ENCODE measurements around the gene MED28. TPM values are rescaled to one million over a fixed set of nuclear protein-coding genes. Genes with fewer than 3 reads are reported as not detected.
"Not testable (repeated sequence)": the region's sequence is repeated elsewhere in the genome, so short reads cannot be mapped to it uniquely, and the experiment has no call there.

Gene MED28, protein sequence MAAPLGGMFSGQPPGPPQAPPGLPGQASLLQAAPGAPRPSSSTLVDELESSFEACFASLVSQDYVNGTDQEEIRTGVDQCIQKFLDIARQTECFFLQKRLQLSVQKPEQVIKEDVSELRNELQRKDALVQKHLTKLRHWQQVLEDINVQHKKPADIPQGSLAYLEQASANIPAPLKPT
- total RNA-seq (2014; rRNA removed; shearing (Covaris generic)) = 14.1 and 25.0 TPM in 2 replicates

DNA sequence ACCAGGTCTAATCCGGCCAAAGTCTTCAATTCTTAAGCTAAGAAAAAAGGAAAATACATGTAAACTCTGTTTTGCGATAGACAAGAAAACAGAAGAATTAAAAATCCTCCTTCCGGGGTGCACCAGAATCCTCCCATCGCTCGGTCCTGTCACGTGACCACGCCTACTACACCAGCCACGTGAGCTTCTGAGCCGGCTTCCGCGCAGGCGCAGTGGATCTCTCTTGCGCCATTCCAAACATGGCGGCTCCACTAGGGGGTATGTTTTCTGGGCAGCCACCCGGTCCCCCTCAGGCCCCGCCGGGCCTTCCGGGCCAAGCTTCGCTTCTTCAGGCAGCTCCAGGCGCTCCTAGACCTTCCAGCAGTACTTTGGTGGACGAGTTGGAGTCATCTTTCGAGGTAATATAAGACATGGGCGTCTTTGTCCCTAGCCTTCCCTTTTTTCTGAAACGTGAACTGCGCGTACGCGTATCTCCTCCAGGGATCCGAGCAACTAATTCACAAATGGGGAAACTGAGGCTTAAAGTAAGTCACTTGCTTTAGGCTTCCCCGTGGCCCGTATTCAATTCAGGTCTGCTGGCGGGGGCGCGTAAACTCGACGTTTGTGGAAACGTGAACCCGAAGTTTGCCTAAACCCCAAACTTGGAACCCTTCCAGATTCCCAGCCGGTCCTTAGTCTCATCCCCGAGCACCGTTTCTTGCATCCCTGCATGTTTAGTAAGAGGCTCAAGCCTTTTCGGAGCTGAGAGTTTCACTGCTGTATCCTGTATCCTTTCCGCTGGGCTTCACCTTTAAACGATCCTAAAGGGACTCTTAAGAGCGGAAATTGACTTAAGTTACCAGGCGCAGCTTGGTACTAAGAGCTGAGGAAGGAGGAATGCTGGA is at the start of gene MED28:
Gene MED28, plus strand, starts transcription at position 226 of the 884 bp plus-strand sequence. Its CDS starts 14 bp downstream, at position 240.
- Histone ChIP-seq H3K27me3 (ENCODE audit: control insufficient read depth, insufficient read depth, low read length) (no peaks in the 10 kb centered on the region), H3K4me3 (ENCODE audit: insufficient read depth, low read depth, low read length) (peak within 1 kb of the TSS; percentile 73), H3K36me3 (replicated peaks; ENCODE audit: control insufficient read depth, insufficient read depth, low read length) (peaks cover 12% of the 10 kb centered on the region)
- peak; percentile 95 for DNase-seq

DNA sequence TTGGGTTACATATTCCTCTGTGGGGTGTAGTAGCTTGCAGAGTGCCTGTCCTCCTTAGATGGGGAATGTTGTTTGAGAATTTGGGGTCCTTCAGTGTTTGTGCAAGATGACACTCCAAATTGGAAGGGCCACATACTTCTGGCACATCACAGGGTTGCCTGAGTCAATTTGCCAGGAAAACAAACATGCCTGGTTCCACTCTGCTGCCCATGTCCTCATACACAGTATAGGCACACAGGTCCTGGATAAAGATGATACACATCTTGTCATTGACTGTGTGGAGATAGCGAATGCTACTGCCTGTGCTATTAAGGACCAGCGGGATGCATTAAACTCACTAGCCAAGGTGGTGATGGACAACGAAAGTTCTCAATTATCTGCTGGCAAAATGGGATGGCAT is 48.6 kb upstream of the MED28 start:
- no peaks in the 10 kb centered on the region for H3K36me3 ChIP-seq (replicated peaks; ENCODE audit: control insufficient read depth, insufficient read depth, low read length)
- no peak for DNase-seq
- no peak overlapping the region for H3K4me3 ChIP-seq (ENCODE audit: insufficient read depth, low read depth, low read length)
- no peaks in the 10 kb centered on the region for H3K27me3 ChIP-seq (ENCODE audit: control insufficient read depth, insufficient read depth, low read length)

DNA sequence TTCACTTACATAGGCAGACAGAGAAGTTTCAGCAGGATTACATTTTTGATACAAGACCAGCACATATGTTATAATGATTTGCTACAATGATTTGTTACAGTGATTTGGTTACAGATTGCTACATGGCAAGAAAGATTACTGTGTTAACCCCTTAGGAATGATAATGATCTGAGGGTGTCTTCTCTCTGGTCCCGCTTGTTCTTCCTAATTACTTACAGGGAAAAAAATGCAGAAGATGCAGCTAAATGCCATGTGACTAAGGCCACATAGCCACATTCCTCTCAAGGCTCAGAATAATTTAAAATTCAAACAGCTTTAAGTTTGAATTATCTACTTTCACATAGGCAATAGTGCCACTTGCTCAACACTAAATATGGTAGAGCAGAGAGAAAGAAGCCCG is 47.2 kb upstream of the MED28 start:
- no peaks in the 10 kb centered on the region for H3K27me3 ChIP-seq (ENCODE audit: control insufficient read depth, insufficient read depth, low read length)
- no peaks in the 10 kb centered on the region for H3K36me3 ChIP-seq (replicated peaks; ENCODE audit: control insufficient read depth, insufficient read depth, low read length)
- no peak overlapping the region for H3K4me3 ChIP-seq (ENCODE audit: insufficient read depth, low read depth, low read length)
- DNase-seq = no peak

DNA sequence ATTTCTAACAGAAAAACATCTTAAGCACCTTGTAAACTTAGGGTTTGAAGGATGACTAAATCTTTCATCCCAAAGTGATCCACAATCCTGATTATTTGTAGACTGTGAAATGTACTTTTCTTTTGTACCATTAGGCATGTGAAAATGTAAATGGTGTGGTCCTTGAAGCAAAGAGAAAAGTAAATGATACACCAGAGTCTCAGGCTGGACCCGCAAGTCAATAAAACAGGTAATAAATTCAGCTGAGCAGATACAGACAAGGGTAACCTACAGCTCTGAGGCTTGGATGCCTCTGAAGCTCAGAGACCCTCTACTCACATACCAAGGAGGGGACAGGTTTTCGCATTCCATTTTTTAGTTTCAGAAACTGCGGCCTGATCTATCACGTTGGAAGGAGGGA is 40.2 kb upstream of the MED28 start:
- H3K36me3 ChIP-seq (replicated peaks; ENCODE audit: control insufficient read depth, insufficient read depth, low read length) = no peaks in the 10 kb centered on the region
- no peak for DNase-seq

DNA sequence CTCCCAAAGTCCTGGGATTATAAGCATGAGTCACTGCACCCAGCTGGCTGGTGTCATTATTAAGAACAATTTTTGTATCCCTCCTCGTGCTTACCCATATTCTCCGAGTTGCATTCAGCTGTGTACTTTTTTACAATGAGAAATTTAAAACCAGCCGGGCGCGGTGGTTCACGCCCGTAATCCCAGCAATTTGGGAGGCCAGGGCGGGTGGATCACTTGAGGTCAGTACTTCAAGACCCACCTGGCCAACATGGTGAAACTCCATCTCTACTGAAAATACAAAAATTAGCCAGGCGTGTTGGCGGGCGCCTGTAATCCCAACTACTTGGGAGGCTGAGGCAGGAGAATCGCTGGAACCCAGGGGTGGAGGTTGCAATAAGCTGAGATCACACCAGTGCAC is 39.3 kb upstream of the MED28 start:
- not testable (repeated sequence) for DNase-seq; H3K36me3 ChIP-seq (replicated peaks; ENCODE audit: control insufficient read depth, insufficient read depth, low read length)

More for the DNA sequence above, 40.2 kb upstream of the MED28 start:
- no peak overlapping the region for H3K4me3 ChIP-seq (ENCODE audit: insufficient read depth, low read depth, low read length)
- peaks cover 2% of the 10 kb centered on the region; the same call in 1 of the 2 replicates for H3K27me3 ChIP-seq (ENCODE audit: control insufficient read depth, insufficient read depth, low read length)

DNA sequence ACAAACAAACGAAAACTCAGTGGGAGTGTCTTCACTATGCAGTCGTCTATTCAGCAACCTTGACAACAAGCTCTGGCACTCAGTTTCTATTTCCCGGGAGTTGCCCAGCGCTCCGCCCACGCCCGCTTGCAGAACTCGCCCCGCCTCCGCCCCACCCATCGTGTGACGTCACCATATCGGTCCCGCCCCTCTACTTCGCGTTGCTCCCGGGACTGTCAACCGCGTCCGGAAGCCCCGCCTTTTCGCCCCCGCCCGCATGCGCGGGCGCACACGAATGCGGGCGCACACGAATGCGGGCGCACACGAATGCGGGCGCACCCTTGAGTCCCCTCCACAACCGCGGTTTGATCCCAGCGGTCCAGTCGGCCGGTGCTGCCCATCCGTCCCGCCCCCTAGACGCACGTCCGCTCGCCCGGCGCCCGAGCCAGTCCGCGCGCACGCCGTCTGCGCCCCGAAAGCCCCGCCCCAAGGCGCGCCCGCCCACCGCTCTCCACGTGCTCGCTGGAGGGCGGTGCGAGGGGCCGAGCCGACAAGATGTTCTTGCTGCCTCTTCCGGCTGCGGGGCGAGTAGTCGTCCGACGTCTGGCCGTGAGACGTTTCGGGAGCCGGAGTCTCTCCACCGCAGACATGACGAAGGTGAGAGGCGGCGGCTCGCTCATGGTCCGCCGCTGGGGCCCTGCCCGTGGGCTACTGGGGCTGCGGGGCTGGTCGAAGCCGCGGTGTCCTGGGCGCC is 37.3 kb upstream of the MED28 start, which contains the start of gene LAP3:
Gene LAP3, plus strand, starts transcription at position 267 of the 733 bp plus-strand sequence. Its CDS starts 268 bp downstream, at position 535.
- Histone ChIP-seq H3K4me3 (ENCODE audit: insufficient read depth, low read depth, low read length) (peak within 1 kb of the TSS; percentile 74), H3K36me3 (replicated peaks; ENCODE audit: control insufficient read depth, insufficient read depth, low read length) (peaks cover 1% of the 10 kb centered on the region), H3K27me3 (ENCODE audit: control insufficient read depth, insufficient read depth, low read length) (peaks cover 2% of the 10 kb centered on the region; the same call in 1 of the 2 replicates)
- peak; percentile 97 for DNase-seq

More for the DNA sequence above, 39.3 kb upstream of the MED28 start:
- not testable (repeated sequence) for H3K27me3 ChIP-seq (ENCODE audit: control insufficient read depth, insufficient read depth, low read length); H3K4me3 ChIP-seq (ENCODE audit: insufficient read depth, low read depth, low read length)

DNA sequence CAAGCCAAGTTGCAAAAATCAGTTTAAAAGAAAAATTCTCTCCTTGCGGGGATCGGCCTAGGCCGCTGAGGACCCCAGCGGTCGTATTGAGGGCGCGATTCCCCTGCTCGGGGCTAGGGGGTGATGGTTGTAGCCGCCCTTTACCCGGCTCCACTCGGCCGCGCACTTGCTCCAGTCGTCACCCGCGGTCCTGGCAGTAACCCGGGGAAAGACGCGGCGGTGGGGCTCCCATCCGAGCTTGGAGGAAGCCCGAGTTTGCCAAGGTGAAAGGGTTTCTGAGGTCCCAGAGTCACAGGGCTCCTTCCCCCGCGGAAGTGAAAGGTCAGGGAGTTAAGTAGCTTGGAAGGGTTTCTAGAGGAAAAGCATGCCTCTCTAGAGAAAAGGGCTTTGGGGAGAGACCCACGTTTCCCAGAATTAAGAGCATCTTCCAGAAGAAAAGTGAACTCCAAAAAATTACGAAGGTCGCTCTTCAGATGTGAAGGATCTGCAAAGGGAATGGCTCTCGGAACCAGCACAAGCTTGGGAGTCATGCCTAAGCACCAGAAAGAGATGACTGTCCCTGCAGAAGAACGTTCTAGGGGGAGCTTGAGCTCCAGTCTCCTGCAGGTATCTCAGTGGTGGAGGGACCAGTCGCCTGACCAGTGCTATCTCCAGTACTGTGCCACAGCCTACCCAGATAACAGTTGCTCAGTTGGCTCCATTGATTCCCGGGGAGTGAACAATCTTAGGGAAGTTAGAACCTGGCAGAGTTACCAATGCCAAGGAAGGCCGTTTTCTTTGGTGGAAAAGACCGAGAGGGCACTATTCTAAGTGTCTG is 36.6 kb upstream of the MED28 start:
- Histone ChIP-seq H3K4me3 (ENCODE audit: insufficient read depth, low read depth, low read length) (peak overlapping the region; percentile 74), H3K27me3 (ENCODE audit: control insufficient read depth, insufficient read depth, low read length) (peaks cover 2% of the 10 kb centered on the region; the same call in 1 of the 2 replicates), H3K36me3 (replicated peaks; ENCODE audit: control insufficient read depth, insufficient read depth, low read length) (peaks cover 1% of the 10 kb centered on the region)
- peak; percentile 30 for DNase-seq

DNA sequence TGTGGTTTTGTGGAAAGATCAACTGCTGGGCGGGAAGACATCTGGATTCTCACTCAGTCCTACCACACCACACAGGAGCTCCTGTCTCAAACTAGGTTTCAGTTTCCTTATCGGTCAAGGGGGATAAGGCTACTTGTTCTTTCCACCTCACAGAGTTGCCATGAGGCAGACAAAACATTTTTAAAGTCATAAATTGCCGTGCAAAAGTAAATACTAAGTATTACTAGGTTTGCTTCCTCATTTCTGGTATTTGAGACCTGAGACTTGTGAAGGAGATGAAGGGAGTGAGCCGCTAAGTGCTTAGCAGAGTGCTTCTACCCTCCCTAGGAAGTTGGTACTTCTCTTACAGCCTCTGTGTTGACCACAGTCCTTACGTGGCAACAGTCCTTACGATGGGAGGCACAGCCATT is 36.0 kb upstream of the MED28 start:
- Histone ChIP-seq H3K4me3 (ENCODE audit: insufficient read depth, low read depth, low read length) (no peak overlapping the region), H3K27me3 (ENCODE audit: control insufficient read depth, insufficient read depth, low read length) (peaks cover 2% of the 10 kb centered on the region; the same call in 1 of the 2 replicates), H3K36me3 (replicated peaks; ENCODE audit: control insufficient read depth, insufficient read depth, low read length) (peaks cover 3% of the 10 kb centered on the region)
- no peak for DNase-seq

DNA sequence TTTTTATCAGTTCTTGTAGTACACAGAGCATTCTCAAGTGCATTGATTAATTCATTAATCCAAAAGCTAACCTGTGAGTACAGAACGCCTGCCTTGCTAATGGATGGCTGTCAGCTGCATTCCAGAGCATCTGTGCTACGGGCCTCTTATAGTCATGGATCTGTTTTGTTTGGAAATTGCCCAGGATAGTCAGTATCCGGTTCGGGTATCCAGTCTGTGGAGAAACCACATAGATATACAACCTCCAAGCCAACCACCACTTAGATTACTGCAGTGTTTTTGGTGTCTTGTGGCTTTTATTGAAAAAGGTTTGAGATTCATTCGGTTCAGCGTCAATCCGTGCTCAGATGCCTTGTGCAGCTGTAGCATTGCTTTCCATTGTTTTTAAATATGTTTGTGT is 33.5 kb upstream of the MED28 start:
- H3K27me3 ChIP-seq (ENCODE audit: control insufficient read depth, insufficient read depth, low read length) = peaks cover 2% of the 10 kb centered on the region; the same call in 1 of the 2 replicates
- DNase-seq = no peak
- peaks cover 9% of the 10 kb centered on the region for H3K36me3 ChIP-seq (replicated peaks; ENCODE audit: control insufficient read depth, insufficient read depth, low read length)
- no peak overlapping the region for H3K4me3 ChIP-seq (ENCODE audit: insufficient read depth, low read depth, low read length)

DNA sequence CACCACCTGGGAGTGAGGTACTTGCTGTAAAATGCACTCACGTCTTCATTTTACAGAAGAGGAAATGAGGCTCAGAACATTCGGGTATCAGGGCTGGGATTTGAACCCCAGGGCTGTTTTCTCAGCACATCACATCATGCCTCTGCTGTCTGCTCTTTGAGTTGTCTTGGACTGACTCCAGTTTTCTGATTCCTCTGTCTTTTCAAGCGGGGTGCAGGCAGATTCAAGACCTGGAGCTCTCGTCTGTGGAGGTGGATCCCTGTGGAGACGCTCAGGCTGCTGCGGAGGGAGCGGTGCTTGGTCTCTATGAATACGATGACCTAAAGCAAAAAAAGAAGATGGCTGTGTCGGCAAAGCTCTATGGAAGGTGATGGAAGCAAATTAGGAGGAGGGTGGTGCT is 31.2 kb upstream of the MED28 start:
- Histone ChIP-seq H3K27me3 (ENCODE audit: control insufficient read depth, insufficient read depth, low read length) (no peaks in the 10 kb centered on the region; the same call in 1 of the 2 replicates), H3K36me3 (replicated peaks; ENCODE audit: control insufficient read depth, insufficient read depth, low read length) (peaks cover 10% of the 10 kb centered on the region), H3K4me3 (ENCODE audit: insufficient read depth, low read depth, low read length) (no peak overlapping the region)
- DNase-seq = no peak

DNA sequence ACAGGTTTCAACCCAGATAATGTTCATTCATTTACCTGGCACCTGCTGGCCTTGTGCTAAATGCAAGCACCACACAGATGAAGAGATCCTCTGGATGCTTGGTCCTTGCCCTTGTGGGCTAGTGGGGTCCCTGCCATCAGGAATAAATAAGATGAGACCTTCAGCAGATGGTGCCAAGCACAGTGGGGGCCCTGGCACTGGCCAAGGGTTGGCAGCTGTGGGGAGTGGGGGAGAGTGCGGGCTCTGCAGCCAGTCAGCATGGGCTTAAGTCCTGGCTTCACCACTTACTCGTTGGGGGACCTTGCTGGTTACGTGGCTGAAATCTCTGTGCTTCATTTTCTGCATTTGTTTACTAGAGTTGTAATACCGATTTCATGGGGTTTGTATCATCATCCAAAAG is 30.5 kb upstream of the MED28 start:
- Histone ChIP-seq H3K27me3 (ENCODE audit: control insufficient read depth, insufficient read depth, low read length) (no peaks in the 10 kb centered on the region), H3K4me3 (ENCODE audit: insufficient read depth, low read depth, low read length) (no peak overlapping the region), H3K36me3 (replicated peaks; ENCODE audit: control insufficient read depth, insufficient read depth, low read length) (peaks cover 10% of the 10 kb centered on the region)
- DNase-seq = no peak

DNA sequence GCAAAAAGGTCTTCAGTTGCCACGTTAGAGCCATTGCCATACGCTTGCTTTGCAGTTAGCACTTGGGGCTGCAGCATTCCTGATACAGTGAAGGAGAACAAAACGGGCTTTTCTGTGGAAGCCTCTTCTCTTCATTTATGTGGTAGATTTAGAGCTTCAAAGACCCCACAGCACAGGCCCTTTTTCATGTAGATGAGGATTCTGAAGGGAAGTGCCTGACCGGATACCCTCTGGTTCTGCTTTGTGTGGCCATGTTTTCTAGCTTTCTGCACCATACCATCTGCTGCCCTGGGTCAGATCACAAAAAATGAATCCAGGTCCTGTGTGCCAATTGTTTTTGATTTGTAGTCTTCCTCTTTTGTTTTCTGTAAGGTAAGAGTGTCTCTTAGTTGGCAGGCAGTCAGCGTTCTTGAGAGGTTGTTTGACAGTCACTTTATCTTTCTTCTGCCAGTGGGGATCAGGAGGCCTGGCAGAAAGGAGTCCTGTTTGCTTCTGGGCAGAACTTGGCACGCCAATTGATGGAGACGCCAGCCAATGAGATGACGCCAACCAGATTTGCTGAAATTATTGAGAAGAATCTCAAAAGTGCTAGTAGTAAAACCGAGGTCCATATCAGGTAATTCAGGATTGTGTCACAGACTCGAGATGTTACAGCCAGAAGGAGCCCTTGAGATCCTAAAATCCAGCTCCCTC is 29.8 kb upstream of the MED28 start:
- H3K27me3 ChIP-seq (ENCODE audit: control insufficient read depth, insufficient read depth, low read length) = no peaks in the 10 kb centered on the region
- no peak overlapping the region for H3K4me3 ChIP-seq (ENCODE audit: insufficient read depth, low read depth, low read length)
- peaks cover 10% of the 10 kb centered on the region for H3K36me3 ChIP-seq (replicated peaks; ENCODE audit: control insufficient read depth, insufficient read depth, low read length)
- DNase-seq = peak; percentile 38

DNA sequence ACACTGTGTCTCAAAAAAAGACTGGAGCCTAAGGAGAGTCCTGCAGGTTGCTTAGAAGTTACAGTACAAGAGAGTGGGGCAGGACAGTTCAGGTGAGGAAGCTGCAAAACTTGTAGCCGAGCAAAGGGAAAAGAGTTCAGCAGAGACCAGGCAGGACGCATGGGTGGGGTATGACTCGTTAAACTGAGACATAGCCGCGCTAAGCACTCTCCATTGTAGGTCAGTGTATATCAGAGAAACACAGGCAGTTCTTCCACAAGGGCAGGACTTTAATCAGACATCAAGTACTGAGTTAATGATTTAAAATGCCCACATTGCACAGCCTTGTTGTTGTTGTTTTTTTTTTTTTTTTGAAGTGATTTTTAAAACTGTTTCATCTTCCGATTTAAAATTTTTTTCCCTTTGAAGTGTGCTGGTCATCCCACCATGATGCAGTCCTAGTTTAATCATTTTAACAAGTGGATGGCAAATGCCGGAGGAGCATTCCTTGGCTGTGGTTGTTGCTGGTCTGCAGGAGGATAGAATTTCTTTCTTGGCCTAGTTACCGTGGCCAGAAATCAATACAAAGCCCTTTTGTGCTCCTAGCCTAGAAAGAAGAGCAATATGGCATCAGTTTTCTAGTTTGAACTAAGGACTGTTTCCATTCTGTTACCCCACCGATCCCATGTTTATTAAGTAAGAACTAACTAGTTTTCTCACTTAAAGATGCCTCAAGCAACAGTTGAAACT is 27.2 kb upstream of the MED28 start:
- H3K36me3 ChIP-seq (replicated peaks; ENCODE audit: control insufficient read depth, insufficient read depth, low read length) = peaks cover 11% of the 10 kb centered on the region

More for the DNA sequence above, 27.2 kb upstream of the MED28 start:
- H3K27me3 ChIP-seq (ENCODE audit: control insufficient read depth, insufficient read depth, low read length) = no peaks in the 10 kb centered on the region
- H3K4me3 ChIP-seq (ENCODE audit: insufficient read depth, low read depth, low read length) = no peak overlapping the region
- DNase-seq = no peak

Measured in H7 (cell line).